H1 (cell line): ENCODE measurements around the gene TWF2. TPM values are rescaled to one million over a fixed set of nuclear protein-coding genes. Genes with fewer than 3 reads are reported as not detected.

ENCODE experiments used
- CTBP2 ChIP-seq: IDR thresholded peaks from 2 replicates; pipeline ENCODE4 v1.7.0; 2011; ENCODE audit warnings: borderline replicate concordance, mild to moderate bottlenecking, moderate library complexity, mixed read lengths, low read length; ENCODE audit not compliant: insufficient read depth, insufficient read length
- HDAC2 ChIP-seq, 2 experiments: fragments of 300-600 bp in 1 of 2; sonication (generic) in 1 of 2; IDR thresholded peaks; 2 replicates each; pipeline ENCODE4 v1.6.1; 2011 to 2012; ENCODE audit warnings: low read depth in 2 of 2, low read length in 2 of 2, mild to moderate bottlenecking in 2 of 2, moderate library complexity in 2 of 2, borderline replicate concordance in 1 of 2, inconsistent platforms in 1 of 2
- POLR2A ChIP-seq, 2 experiments: IDR thresholded peaks; 1 replicate in 1 of 2; 2 replicates in 1 of 2; pipeline ENCODE4 v1.6.1; 2011; ENCODE audit warnings: low read depth in 2 of 2, low read length in 2 of 2, mild to moderate bottlenecking in 2 of 2; ENCODE audit errors: control extremely low read depth in 1 of 2
- SAP30 ChIP-seq: fragments of 300-600 bp; sonication (generic); IDR thresholded peaks from 2 replicates; pipeline ENCODE4 v1.7.1; 2012; ENCODE audit warnings: low read length, moderate library complexity, mild to moderate bottlenecking, inconsistent platforms; ENCODE audit not compliant: insufficient read depth, insufficient replicate concordance
- TEAD4 ChIP-seq: IDR thresholded peaks from 2 replicates; pipeline ENCODE4 v1.6.1; 2012; ENCODE audit warnings: low read depth, low read length, inconsistent platforms, mixed read lengths
- USF2 ChIP-seq: IDR thresholded peaks from 2 replicates; pipeline ENCODE4 v1.6.1; 2011; ENCODE audit warnings: low read length, improper control_type of control experiment
- polyA plus RNA-seq, 7 experiments: library from polyadenylated mRNA; depleted of rRNA in 3 of 7; stranded (reverse) in 5 of 7; unstranded in 2 of 7; fragments of >200 nt in 5 of 7; fragments of 200-250 nt in 2 of 7; gene quantifications; 1 replicate in 5 of 7; 2 replicates in 1 of 7; 4 replicates in 1 of 7; pipeline versions ENCODE4 v1.2.1 to v1.2.3, GENCODE V29; 2011 to 2013; ENCODE audit warnings: missing spikeins in 2 of 7, mixed read lengths in 2 of 7
- total RNA-seq: library from RNA; stranded (reverse); fragmentation: NEBNext Ultra II Directional; extraction: Animal tissue kit (Norgen Biotek cat#: 25700); gene quantifications from 2 replicates; pipeline ENCODE4 v1.2.1, GENCODE V29; 2021

The TWF2 gene
- total and polyA plus RNA-seq, 2 of the 8 experiments (the other 6 are each of a cell fraction or from before 2014, with no cell fraction given) = 65.2 to 90.4 TPM

DNA sequence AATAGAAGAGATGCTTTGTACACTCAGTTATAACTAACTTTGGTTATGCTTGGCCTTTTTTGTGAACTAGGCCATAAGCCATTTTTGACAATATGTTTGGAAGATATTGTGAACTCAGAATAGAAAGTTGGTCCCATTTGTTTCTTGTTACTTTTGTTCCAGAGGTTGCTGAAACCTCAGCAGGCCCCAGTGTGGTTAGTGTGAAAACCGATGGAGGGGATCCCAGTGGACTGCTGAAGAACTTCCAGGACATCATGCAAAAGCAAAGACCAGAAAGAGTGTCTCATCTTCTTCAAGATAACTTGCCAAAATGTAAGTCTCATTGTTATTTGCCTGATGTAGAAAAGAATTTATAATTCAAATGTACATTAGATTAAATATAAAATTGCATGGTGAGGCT lies 35.3 kb downstream of the TWF2 start (continued):
- TF ChIP-seq USF2 (no peak), CTBP2 (no peak), TEAD4 (no peak), POLR2A (IDR thresholded peaks at IDR 0.05; ENCODE audit: control extremely low read depth in 1 of 2, low read depth in 2 of 2, low read length in 2 of 2) (no peak), HDAC2 (IDR thresholded peaks at IDR 0.05; ENCODE audit: borderline replicate concordance in 1 of 2, low read depth in 2 of 2, low read length in 2 of 2) (no peak), SAP30 (no peak)
